ENCODE results near the gene RNASEH1. TPM values are rescaled to one million over a fixed set of nuclear protein-coding genes. Genes with fewer than 3 reads are reported as not detected.

RNASEH1 gene
- total RNA-seq, 1 experiment from 2014 or later: 38.2 TPM

- Histone ChIP-seq H3K79me2 (ENCODE audit: insufficient read depth, low read length) (no peaks in the 10 kb centered on the region), H3K4me2 (ENCODE audit: low read length) (no peak overlapping the region), H4K20me1 (ENCODE audit: insufficient read depth) (no peaks in the 10 kb centered on the region), H3K27ac (ENCODE audit: low read depth, low read length) (no peak overlapping the region), H3K4me1 (ENCODE audit: control insufficient read depth in 1 of 2, insufficient read depth in 2 of 2, low read length in 2 of 2) (no peaks in the 10 kb centered on the region), H3K9me2 (ENCODE audit: insufficient read depth) (no peaks in the 10 kb centered on the region), H3K36me3 (ENCODE audit: control insufficient read depth in 1 of 2, insufficient read depth in 2 of 2, low read length in 2 of 2) (0 out of 4 replicates have a peak, but pooled peaks cover 0 to 3% of the 10 kb centered on the region in 2 experiments), H2AFZ (ENCODE audit: low read depth, low read length, poor library complexity, severe bottlenecking) (no peak overlapping the region), H3K9me3 (ENCODE audit: control insufficient read depth in 1 of 2, insufficient read depth in 1 of 2, low read depth in 1 of 2, low read length in 2 of 2) (no peaks in the 10 kb centered on the region), H3K9ac (ENCODE audit: low read length) (no peak overlapping the region), H3K4me3 (replicated peaks in 1 of 2; ENCODE audit: low read depth in 1 of 2, low read length in 2 of 2) (no peak overlapping the region), H3K27me3 (ENCODE audit: insufficient read depth, low read length) (no peaks in the 10 kb centered on the region)
- no peak for DNase-seq (ENCODE audit: low read depth, low spot score)
- CTCF ChIA-PET: no interaction called here
- RAD21 ChIA-PET (ENCODE audit: low non-redundant PET in 1 of 2, low total read pairs in 2 of 2, uncharacterized antibody in 2 of 2, unreplicated experiment in 2 of 2): no interaction called here
- intact Hi-C loops (cut with micrococcal nuclease): no loop called here
- no peak for ATAC-seq
- BruUV-seq (replicated peaks): no TSS peak
- TF ChIP-seq CEBPB (IDR thresholded peaks at IDR 0.05; ENCODE audit: low read depth) (no peak), POLR2A (IDR thresholded peaks at IDR 0.05; ENCODE audit: borderline replicate concordance, extremely low read depth, insufficient read depth, insufficient read length) (no peak), ZFX (IDR thresholded peaks at IDR 0.05) (no peak), EZH2 (IDR thresholded peaks at IDR 0.05) (no peak), POLR2AphosphoS5 (IDR thresholded peaks at IDR 0.05; ENCODE audit: low read depth, low read length) (no peak), ELF1 (IDR thresholded peaks at IDR 0.05; ENCODE audit: borderline replicate concordance, low read depth) (no peak), YY1 (IDR thresholded peaks at IDR 0.05; ENCODE audit: extremely low read depth, insufficient replicate concordance, low read depth, low read length) (no peak), EGR1 (IDR thresholded peaks at IDR 0.05; ENCODE audit: low read depth) (no peak), RAD21 (IDR thresholded peaks at IDR 0.05; ENCODE audit: low read depth) (no peak), SRF (IDR thresholded peaks at IDR 0.05; ENCODE audit: low read depth) (no peak), ZNF274 (IDR thresholded peaks at IDR 0.05; ENCODE audit: low read depth, low read length) (no peak), TCF7L2 (IDR thresholded peaks at IDR 0.05; ENCODE audit: borderline replicate concordance, extremely low read depth, insufficient read depth, insufficient read length) (no peak), EZH2phosphoT487 (IDR thresholded peaks at IDR 0.05; ENCODE audit: borderline replicate concordance) (no peak), SP1 (IDR thresholded peaks at IDR 0.05; ENCODE audit: low read depth) (no peak), JUND (IDR thresholded peaks at IDR 0.05) (no peak)
- TF ChIP-seq, protein P1, sequence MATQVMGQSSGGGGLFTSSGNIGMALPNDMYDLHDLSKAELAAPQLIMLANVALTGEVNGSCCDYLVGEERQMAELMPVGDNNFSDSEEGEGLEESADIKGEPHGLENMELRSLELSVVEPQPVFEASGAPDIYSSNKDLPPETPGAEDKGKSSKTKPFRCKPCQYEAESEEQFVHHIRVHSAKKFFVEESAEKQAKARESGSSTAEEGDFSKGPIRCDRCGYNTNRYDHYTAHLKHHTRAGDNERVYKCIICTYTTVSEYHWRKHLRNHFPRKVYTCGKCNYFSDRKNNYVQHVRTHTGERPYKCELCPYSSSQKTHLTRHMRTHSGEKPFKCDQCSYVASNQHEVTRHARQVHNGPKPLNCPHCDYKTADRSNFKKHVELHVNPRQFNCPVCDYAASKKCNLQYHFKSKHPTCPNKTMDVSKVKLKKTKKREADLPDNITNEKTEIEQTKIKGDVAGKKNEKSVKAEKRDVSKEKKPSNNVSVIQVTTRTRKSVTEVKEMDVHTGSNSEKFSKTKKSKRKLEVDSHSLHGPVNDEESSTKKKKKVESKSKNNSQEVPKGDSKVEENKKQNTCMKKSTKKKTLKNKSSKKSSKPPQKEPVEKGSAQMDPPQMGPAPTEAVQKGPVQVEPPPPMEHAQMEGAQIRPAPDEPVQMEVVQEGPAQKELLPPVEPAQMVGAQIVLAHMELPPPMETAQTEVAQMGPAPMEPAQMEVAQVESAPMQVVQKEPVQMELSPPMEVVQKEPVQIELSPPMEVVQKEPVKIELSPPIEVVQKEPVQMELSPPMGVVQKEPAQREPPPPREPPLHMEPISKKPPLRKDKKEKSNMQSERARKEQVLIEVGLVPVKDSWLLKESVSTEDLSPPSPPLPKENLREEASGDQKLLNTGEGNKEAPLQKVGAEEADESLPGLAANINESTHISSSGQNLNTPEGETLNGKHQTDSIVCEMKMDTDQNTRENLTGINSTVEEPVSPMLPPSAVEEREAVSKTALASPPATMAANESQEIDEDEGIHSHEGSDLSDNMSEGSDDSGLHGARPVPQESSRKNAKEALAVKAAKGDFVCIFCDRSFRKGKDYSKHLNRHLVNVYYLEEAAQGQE (IDR thresholded peaks at IDR 0.05; ENCODE audit: low read depth): no peak
- TF ChIP-seq, protein P2, sequence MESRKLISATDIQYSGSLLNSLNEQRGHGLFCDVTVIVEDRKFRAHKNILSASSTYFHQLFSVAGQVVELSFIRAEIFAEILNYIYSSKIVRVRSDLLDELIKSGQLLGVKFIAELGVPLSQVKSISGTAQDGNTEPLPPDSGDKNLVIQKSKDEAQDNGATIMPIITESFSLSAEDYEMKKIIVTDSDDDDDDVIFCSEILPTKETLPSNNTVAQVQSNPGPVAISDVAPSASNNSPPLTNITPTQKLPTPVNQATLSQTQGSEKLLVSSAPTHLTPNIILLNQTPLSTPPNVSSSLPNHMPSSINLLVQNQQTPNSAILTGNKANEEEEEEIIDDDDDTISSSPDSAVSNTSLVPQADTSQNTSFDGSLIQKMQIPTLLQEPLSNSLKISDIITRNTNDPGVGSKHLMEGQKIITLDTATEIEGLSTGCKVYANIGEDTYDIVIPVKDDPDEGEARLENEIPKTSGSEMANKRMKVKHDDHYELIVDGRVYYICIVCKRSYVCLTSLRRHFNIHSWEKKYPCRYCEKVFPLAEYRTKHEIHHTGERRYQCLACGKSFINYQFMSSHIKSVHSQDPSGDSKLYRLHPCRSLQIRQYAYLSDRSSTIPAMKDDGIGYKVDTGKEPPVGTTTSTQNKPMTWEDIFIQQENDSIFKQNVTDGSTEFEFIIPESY (IDR thresholded peaks at IDR 0.05; ENCODE audit: extremely low read depth, insufficient replicate concordance, low read length): no peak
- TF ChIP-seq, protein P3, sequence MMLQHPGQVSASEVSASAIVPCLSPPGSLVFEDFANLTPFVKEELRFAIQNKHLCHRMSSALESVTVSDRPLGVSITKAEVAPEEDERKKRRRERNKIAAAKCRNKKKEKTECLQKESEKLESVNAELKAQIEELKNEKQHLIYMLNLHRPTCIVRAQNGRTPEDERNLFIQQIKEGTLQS (IDR thresholded peaks at IDR 0.05): no peak
- TF ChIP-seq, protein P4, sequence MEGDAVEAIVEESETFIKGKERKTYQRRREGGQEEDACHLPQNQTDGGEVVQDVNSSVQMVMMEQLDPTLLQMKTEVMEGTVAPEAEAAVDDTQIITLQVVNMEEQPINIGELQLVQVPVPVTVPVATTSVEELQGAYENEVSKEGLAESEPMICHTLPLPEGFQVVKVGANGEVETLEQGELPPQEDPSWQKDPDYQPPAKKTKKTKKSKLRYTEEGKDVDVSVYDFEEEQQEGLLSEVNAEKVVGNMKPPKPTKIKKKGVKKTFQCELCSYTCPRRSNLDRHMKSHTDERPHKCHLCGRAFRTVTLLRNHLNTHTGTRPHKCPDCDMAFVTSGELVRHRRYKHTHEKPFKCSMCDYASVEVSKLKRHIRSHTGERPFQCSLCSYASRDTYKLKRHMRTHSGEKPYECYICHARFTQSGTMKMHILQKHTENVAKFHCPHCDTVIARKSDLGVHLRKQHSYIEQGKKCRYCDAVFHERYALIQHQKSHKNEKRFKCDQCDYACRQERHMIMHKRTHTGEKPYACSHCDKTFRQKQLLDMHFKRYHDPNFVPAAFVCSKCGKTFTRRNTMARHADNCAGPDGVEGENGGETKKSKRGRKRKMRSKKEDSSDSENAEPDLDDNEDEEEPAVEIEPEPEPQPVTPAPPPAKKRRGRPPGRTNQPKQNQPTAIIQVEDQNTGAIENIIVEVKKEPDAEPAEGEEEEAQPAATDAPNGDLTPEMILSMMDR (IDR thresholded peaks at IDR 0.05 in 2 of 3, conservative IDR thresholded peaks at IDR 0.05 in 1 of 3; ENCODE audit: borderline replicate concordance in 1 of 3, insufficient read depth in 1 of 3, low read depth in 2 of 3, low read length in 2 of 3): no peak
- TF ChIP-seq, protein P5, sequence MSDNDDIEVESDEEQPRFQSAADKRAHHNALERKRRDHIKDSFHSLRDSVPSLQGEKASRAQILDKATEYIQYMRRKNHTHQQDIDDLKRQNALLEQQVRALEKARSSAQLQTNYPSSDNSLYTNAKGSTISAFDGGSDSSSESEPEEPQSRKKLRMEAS (IDR thresholded peaks at IDR 0.05): no peak
- POLR2A ChIA-PET: no interaction called here
Measured at GRCh38 chr2:3500326-3500899, 57.7 kb downstream of the RNASEH1 start.
